D721Med (cell line): ENCODE measurements around the gene BAZ1A.

ENCODE experiments used
- DNase-seq: peaks from one replicate; pipeline ENCODE4 v3.0.0; 2011; ENCODE audit warnings: low spot score; ENCODE audit not compliant: insufficient read length
- FAIRE-seq: peaks from 2 replicates; lab custom pipeline; 2011; peaks lifted over from hg19 to GRCh38; lab: Jason Lieb, UNC
- TF ChIP-seq, protein P1 (sequence below): IDR thresholded peaks from 2 replicates; pipeline ENCODE4 v1.5.1; 2012; ENCODE audit warnings: mild to moderate bottlenecking, control low read depth; ENCODE audit not compliant: insufficient read depth; ENCODE audit errors: missing control alignments

Gene BAZ1A

GRCh38 chr14:34858765-34859164 lies 16.4 kb downstream of the BAZ1A start:
- DNase-seq (no peak), FAIRE-seq (no peak)
- TF ChIP-seq, protein P1, sequence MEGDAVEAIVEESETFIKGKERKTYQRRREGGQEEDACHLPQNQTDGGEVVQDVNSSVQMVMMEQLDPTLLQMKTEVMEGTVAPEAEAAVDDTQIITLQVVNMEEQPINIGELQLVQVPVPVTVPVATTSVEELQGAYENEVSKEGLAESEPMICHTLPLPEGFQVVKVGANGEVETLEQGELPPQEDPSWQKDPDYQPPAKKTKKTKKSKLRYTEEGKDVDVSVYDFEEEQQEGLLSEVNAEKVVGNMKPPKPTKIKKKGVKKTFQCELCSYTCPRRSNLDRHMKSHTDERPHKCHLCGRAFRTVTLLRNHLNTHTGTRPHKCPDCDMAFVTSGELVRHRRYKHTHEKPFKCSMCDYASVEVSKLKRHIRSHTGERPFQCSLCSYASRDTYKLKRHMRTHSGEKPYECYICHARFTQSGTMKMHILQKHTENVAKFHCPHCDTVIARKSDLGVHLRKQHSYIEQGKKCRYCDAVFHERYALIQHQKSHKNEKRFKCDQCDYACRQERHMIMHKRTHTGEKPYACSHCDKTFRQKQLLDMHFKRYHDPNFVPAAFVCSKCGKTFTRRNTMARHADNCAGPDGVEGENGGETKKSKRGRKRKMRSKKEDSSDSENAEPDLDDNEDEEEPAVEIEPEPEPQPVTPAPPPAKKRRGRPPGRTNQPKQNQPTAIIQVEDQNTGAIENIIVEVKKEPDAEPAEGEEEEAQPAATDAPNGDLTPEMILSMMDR = no peak

- FAIRE-seq = no peak
- DNase-seq = no peak
- TF ChIP-seq, protein P1 = no peak
Measured at GRCh38 chr14:34857689-34858449, 17.3 kb downstream of the BAZ1A start.

DNA sequence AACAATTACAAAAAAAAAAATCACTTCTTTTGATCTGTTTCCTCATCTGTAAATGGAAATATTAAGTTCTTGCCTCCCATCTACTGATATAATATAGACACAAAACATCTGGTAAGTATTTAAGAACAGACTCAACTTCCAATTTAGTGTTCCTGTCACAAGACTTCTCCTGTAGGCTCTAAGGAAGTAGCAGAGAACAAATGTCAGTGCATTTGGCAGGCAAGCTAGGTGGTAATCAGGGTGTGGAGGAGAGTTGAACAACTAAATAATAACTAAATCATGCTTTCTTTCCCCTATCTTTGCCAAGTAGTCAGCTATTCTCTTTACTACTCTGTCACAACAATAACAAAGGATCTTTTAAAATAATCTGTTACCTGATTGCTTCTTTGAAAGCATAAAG lies 22.1 kb downstream of the BAZ1A start:
- FAIRE-seq (no peak), DNase-seq (no peak)
- TF ChIP-seq, protein P1 = no peak

DNA sequence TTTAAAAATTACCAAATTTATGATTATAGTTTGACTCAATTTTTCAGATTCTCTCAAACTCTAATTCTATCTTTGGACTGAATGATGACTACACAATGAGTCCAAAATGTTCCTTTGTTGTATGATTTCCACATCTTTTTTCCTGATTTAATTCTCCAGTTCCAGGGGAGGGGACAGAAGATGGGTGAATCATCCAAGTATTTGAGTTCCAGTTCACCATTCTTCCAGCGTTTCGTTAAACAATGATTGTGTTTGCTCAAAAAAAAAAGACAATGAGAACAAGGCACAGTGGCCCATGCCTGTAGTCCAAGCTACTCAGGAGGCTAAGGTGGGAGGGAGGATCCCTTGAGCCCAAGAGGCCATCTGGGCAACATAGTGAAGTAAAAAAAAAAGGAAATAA lies 23.8 kb downstream of the BAZ1A start:
- FAIRE-seq (no peak), DNase-seq (no peak)
- TF ChIP-seq, protein P1 = no peak

DNA sequence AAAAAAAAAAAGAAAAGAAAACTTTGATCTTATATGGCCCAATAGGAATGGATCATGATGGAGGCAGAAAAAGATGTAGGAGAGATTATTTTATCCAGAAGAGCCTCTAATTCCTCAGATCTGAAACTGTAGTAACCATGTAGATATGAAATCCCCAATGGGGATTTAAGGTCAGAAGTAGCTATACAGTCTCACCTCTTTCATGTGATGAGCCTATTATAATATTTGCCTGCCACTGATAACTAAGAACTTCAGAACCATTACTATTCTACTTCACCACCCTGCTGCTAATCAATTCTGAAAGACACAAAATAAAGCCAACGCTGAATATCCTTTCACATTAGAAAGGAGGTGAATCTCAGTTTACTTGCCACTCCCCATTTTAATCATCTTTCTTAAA lies 29.3 kb downstream of the BAZ1A start:
- DNase-seq = no peak
- FAIRE-seq = no peak
- TF ChIP-seq, protein P1 = no peak

DNA sequence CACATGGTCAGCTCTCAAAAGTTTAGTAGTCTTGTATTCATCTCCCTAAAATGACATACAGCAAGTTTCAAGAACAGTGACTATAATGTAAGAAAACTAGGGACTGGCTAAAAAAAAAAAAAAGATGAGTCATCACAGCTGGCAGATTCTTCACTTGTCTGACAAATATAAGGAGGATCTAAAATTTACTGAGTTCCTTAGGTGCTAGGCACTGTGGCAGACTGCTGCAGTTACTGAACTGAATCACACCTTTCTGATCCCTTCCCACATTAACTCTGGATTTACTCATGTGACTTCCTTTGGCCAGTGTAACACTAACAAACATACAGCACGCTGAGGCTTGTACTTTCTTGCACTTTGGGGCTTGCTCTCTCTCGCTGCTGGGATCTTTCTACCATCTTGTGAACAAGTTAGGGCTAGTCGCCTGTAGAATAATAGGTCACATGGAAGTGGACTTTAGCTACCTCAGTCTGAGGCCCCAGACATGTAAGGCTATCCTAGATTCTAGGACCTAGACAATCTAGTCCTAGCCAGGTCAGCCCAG lies 32.1 kb downstream of the BAZ1A start:
- TF ChIP-seq, protein P1 = no peak
- DNase-seq = no peak
- FAIRE-seq = no peak

DNA sequence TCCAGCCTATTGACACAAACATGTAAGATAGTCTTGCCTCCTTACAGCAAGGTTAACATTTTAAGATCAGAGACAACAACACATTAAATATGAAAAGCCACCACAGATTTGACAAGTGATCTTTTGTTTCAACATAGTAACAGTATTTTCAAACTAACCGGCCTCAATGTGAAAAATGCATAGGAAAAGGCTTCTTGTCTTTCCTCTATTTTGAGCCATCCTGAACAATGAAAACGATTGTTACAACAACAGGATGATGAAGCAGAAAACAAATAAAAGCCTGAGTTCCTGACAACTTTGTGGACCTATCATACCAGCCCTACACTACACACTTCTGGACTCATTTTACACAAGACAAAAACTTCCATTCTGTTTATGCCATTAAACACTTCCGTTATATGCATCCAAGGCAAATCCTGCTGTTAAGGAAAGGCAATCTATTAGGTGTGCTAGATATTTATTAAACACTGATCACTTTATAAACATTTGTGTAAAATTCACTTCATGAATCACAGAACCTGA lies 37.3 kb downstream of the BAZ1A start:
- FAIRE-seq = peak; percentile 63
- TF ChIP-seq, protein P1 = no peak
- no peak for DNase-seq
